Mesothelial cell of epicardium (in vitro differentiated cells): ENCODE measurements around the gene STRIP2. TPM values are rescaled to one million over a fixed set of nuclear protein-coding genes. Genes with fewer than 3 reads are reported as not detected.
"Not testable (repeated sequence)": the region's sequence is repeated elsewhere in the genome, so short reads cannot be mapped to it uniquely, and the experiment has no call there.

ENCODE experiments used
- DNase-seq, 2 experiments: peaks; one replicate each; pipeline ENCODE4 v3.0.0; 2021; ENCODE audit warnings: low spot score in 2 of 2; ENCODE audit not compliant: unreplicated experiment in 2 of 2
- H3K27ac Mint-ChIP-seq: 2 replicates; pipeline ENCODE4 v1.8.0; 2021; ENCODE audit warnings: mixed read lengths
- H3K27me3 Mint-ChIP-seq: 2 replicates; pipeline ENCODE4 v1.8.0; 2021; ENCODE audit warnings: low read depth, mixed read lengths
- H3K36me3 Mint-ChIP-seq: 2 replicates; pipeline ENCODE4 v1.8.0; 2021; ENCODE audit warnings: mixed read lengths
- H3K4me1 Mint-ChIP-seq: 2 replicates; pipeline ENCODE4 v1.8.0; 2021; ENCODE audit warnings: mixed read lengths
- H3K4me3 Mint-ChIP-seq: 2 replicates; pipeline ENCODE4 v1.8.0; 2021; ENCODE audit warnings: mild to moderate bottlenecking, moderate library complexity, mixed read lengths
- H3K9me3 Mint-ChIP-seq: 2 replicates; pipeline ENCODE4 v1.8.0; 2021; ENCODE audit warnings: mixed read lengths
- CTCF ChIP-seq: fragments of 200-600 bp; sonication (generic); IDR thresholded peaks from one replicate; pipeline ENCODE4 v1.5.0; 2021; ENCODE audit warnings: antibody characterized with exemption; ENCODE audit not compliant: unreplicated experiment
- total RNA-seq: library from RNA; stranded (reverse); gene quantifications from 3 replicates; pipeline ENCODE4 v1.2.1, GENCODE V29; 2021

STRIP2 gene
- total RNA-seq, 1 donor from 2014 or later = 1.8 TPM

GRCh38 chr7:129522971-129523340, 88.7 kb downstream of the STRIP2 start:
- DNase-seq = no peak
- no peaks in the 10 kb centered on the region for H3K4me1 Mint-ChIP-seq
- no peak overlapping the region for H3K4me3 Mint-ChIP-seq
- H3K36me3 Mint-ChIP-seq = no peaks in the 10 kb centered on the region
- no peaks in the 10 kb centered on the region for H3K9me3 Mint-ChIP-seq
- peaks cover 50% of the 10 kb centered on the region for H3K27me3 Mint-ChIP-seq
- H3K27ac Mint-ChIP-seq = no peak overlapping the region
- TF ChIP-seq CTCF = no peak

GRCh38 chr7:129523924-129524323, 89.7 kb downstream of the STRIP2 start:
- no peak for TF ChIP-seq CTCF
- Mint-ChIP-seq H3K4me1 (no peaks in the 10 kb centered on the region), H3K36me3 (no peaks in the 10 kb centered on the region), H3K27ac (no peak overlapping the region), H3K9me3 (no peaks in the 10 kb centered on the region), H3K4me3 (no peak overlapping the region), H3K27me3 (peaks cover 50% of the 10 kb centered on the region)
- DNase-seq = no peak

- not testable (repeated sequence) for H3K27ac Mint-ChIP-seq, DNase-seq, H3K9me3 Mint-ChIP-seq, H3K4me3 Mint-ChIP-seq, H3K4me1 Mint-ChIP-seq, H3K36me3 Mint-ChIP-seq
- peaks cover 49% of the 10 kb centered on the region for H3K27me3 Mint-ChIP-seq
These were observed 90.2 kb downstream of the STRIP2 start for GRCh38 chr7:129524405-129524804.

GRCh38 chr7:129525225-129525862, 91.1 kb downstream of the STRIP2 start:
- H3K4me1 Mint-ChIP-seq = no peaks in the 10 kb centered on the region
- DNase-seq = no peak
- H3K9me3 Mint-ChIP-seq = no peaks in the 10 kb centered on the region
- H3K4me3 Mint-ChIP-seq = no peak overlapping the region
- no peak overlapping the region for H3K27ac Mint-ChIP-seq
- peaks cover 42% of the 10 kb centered on the region for H3K27me3 Mint-ChIP-seq
- H3K36me3 Mint-ChIP-seq = no peaks in the 10 kb centered on the region
- no peak for TF ChIP-seq CTCF

GRCh38 chr7:129529643-129530042, 95.4 kb downstream of the STRIP2 start:
- Mint-ChIP-seq H3K4me1 (no peaks in the 10 kb centered on the region), H3K9me3 (no peaks in the 10 kb centered on the region), H3K27ac (no peak overlapping the region), H3K4me3 (no peak overlapping the region), H3K27me3 (peaks cover 13% of the 10 kb centered on the region), H3K36me3 (no peaks in the 10 kb centered on the region)
- DNase-seq = no peak
- no peak for TF ChIP-seq CTCF

GRCh38 chr7:129530795-129531391, 96.7 kb downstream of the STRIP2 start:
- H3K9me3 Mint-ChIP-seq = no peaks in the 10 kb centered on the region
- no peaks in the 10 kb centered on the region for H3K36me3 Mint-ChIP-seq
- no peak overlapping the region for H3K4me3 Mint-ChIP-seq
- DNase-seq = no peak
- peaks cover 5% of the 10 kb centered on the region for H3K27me3 Mint-ChIP-seq
- no peaks in the 10 kb centered on the region for H3K4me1 Mint-ChIP-seq
- H3K27ac Mint-ChIP-seq = no peak overlapping the region
- no peak for TF ChIP-seq CTCF
